HG03103 (cell line): ENCODE results near the gene OR4N5.

Experiments used
- ATAC-seq: cut with Tn5 transposase; IDR thresholded peaks from one replicate; pipeline ENCODE4 v1.9.1; 2021; ENCODE audit warnings: low read depth; ENCODE audit not compliant: unreplicated experiment

OR4N5 gene

DNA sequence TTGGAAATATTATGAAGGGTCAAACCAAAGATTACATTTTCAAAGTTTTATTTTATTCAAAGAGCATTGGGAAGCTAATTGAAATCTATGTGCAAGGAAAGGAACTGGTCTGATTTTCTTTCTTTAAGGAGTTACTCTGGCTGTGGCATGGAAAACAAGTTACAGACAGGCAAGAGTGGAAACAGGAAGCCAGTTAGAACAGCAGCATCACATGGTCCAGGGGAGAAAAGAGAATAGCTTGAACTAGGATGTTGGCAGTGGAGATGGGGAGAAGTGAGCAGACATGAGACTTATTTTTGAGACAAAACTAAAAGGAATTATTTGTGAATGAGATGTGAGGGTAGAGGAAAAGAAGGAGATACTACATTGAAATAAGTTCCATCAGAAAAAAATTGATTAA, 55.5 kb downstream of the OR4N5 start:
- ATAC-seq, result no peak
